CD14-positive monocyte (primary cell): Measurements from ENCODE around the gene ATAD2B. TPM values are rescaled to one million over a fixed set of nuclear protein-coding genes. Genes with fewer than 3 reads are reported as not detected.

Source experiments
- DNase-seq, 3 donors: peaks; one replicate each; pipeline ENCODE4 v3.0.0-alpha.2; 2011 to 2022
- H2AFZ ChIP-seq: 2 replicates; pipeline ENCODE4 v1.6.0; 2012; ENCODE audit warnings: mild to moderate bottlenecking, low read depth, low read length, inconsistent platforms; ENCODE audit not compliant: insufficient read depth, poor library complexity, severe bottlenecking
- H3K27ac ChIP-seq, 2 donors: 1 replicate in 1 of 2; 2 replicates in 1 of 2; pipeline ENCODE4 v1.5.1; 2012 to 2013; ENCODE audit warnings: low read length in 2 of 2, control low read depth in 1 of 2, inconsistent platforms in 1 of 2, low read depth in 1 of 2, mild to moderate bottlenecking in 1 of 2
- H3K27me3 ChIP-seq, 2 donors: one replicate each; pipeline versions ENCODE4 v1.6.0 to v1.6.1; 2011 to 2013; ENCODE audit warnings: low read length in 2 of 2; ENCODE audit not compliant: control insufficient read depth in 2 of 2, insufficient read depth in 2 of 2
- H3K36me3 ChIP-seq, 2 donors: replicated peaks in 1 of 2; 1 replicate in 1 of 2; 2 replicates in 1 of 2; pipeline versions ENCODE4 v1.5.1 to v1.6.1; 2012 to 2013; ENCODE audit warnings: low read length in 2 of 2, control low read depth in 1 of 2, inconsistent platforms in 1 of 2, mild to moderate bottlenecking in 1 of 2; ENCODE audit not compliant: insufficient read depth in 2 of 2, control insufficient read depth in 1 of 2
- H3K4me1 ChIP-seq, 2 donors: 1 replicate in 1 of 2; 2 replicates in 1 of 2; pipeline versions ENCODE4 v1.5.1 to v1.6.1; 2012 to 2013; ENCODE audit warnings: low read length in 2 of 2, control low read depth in 1 of 2, inconsistent platforms in 1 of 2, mild to moderate bottlenecking in 1 of 2, moderate library complexity in 1 of 2; ENCODE audit not compliant: insufficient read depth in 2 of 2, control insufficient read depth in 1 of 2
- H3K4me2 ChIP-seq: replicated peaks from 2 replicates; pipeline ENCODE3; 2012; ENCODE audit warnings: low read length, moderate library complexity, mild to moderate bottlenecking; ENCODE audit not compliant: poor library complexity, severe bottlenecking; ENCODE audit errors: extremely low read depth
- H3K4me3 ChIP-seq, 3 experiments: fragments of 200-600 bp in 1 of 3; sonication (generic) in 1 of 3; replicated peaks in 1 of 3; 1 replicate in 2 of 3; 2 replicates in 1 of 3; pipeline ENCODE4 v1.5.1; 2011 to 2013; ENCODE audit warnings: low read length in 3 of 3, mild to moderate bottlenecking in 3 of 3, control low read depth in 2 of 3, low read depth in 2 of 3, inconsistent platforms in 1 of 3, moderate library complexity in 1 of 3
- H3K79me2 ChIP-seq: 2 replicates; pipeline ENCODE4 v1.6.0; 2012; ENCODE audit warnings: mild to moderate bottlenecking, control low read depth, inconsistent platforms, low read length, moderate library complexity; ENCODE audit not compliant: insufficient read depth
- H3K9ac ChIP-seq: 2 replicates; pipeline ENCODE4 v1.6.0; 2017; ENCODE audit warnings: low read length, mild to moderate bottlenecking; ENCODE audit not compliant: insufficient read depth, poor library complexity, severe bottlenecking
- H3K9me3 ChIP-seq, 2 donors: replicated peaks in 1 of 2; 1 replicate in 1 of 2; 2 replicates in 1 of 2; pipeline versions ENCODE4 v1.5.1 to v1.6.1; 2012 to 2013; ENCODE audit warnings: low read length in 2 of 2, control low read depth in 1 of 2; ENCODE audit not compliant: control insufficient read depth in 1 of 2, insufficient read depth in 1 of 2
- H4K20me1 ChIP-seq: 2 replicates; pipeline ENCODE4 v1.6.0; 2012; ENCODE audit warnings: mild to moderate bottlenecking, low read length, control low read depth, moderate library complexity; ENCODE audit not compliant: insufficient read depth
- H3K27ac Mint-ChIP-seq, 7 donors: one replicate each; pipeline ENCODE4 v1.8.0; 2020; ENCODE audit warnings: mild to moderate bottlenecking in 7 of 7, mixed read lengths in 7 of 7, moderate library complexity in 6 of 7, inconsistent platforms in 2 of 7
- H3K27me3 Mint-ChIP-seq, 3 donors: one replicate each; pipeline ENCODE4 v1.8.0; 2021 to 2022; ENCODE audit warnings: low read depth in 3 of 3, mild to moderate bottlenecking in 3 of 3, mixed read lengths in 3 of 3, moderate library complexity in 3 of 3, inconsistent platforms in 1 of 3
- H3K36me3 Mint-ChIP-seq, 2 donors: one replicate each; pipeline ENCODE4 v1.8.0; 2020; ENCODE audit warnings: mixed read lengths in 2 of 2, inconsistent platforms in 1 of 2, mild to moderate bottlenecking in 1 of 2
- H3K4me1 Mint-ChIP-seq: one replicate; pipeline ENCODE4 v1.8.0; 2020; ENCODE audit warnings: mild to moderate bottlenecking, mixed read lengths
- H3K4me3 Mint-ChIP-seq, 2 donors: one replicate each; pipeline ENCODE4 v1.8.0; 2020; ENCODE audit warnings: mild to moderate bottlenecking in 2 of 2, mixed read lengths in 2 of 2, moderate library complexity in 1 of 2
- H3K9me3 Mint-ChIP-seq, 7 donors: one replicate each; pipeline ENCODE4 v1.8.0; 2020 to 2022; ENCODE audit warnings: mixed read lengths in 7 of 7, mild to moderate bottlenecking in 6 of 7, moderate library complexity in 6 of 7, inconsistent platforms in 2 of 7
- WGBS: methylation state at CpG from one replicate; pipeline ENCODE4 v1.1.5; 2013; ENCODE audit warnings: missing lambda C conversion rate; ENCODE audit not compliant: insufficient coverage; 5-methylcytosine and 5-hydroxymethylcytosine counted together
- intact Hi-C, 2 donors: fragments of 100-400 bp; cut with micrococcal nuclease; formaldehyde crosslinking; loops; one replicate each; pipeline versions ENCODE4 v1.15.0 to v1.15.1; 2023
- polyA plus RNA-seq, 3 donors: library from polyadenylated mRNA; depleted of rRNA in 1 of 3; unstranded in 2 of 3; stranded (reverse) in 1 of 3; fragments of 300-500 nt in 2 of 3; fragments of >200 nt in 1 of 3; fragmentation: Illumina TruSeq in 2 of 3; gene quantifications; 1 replicate in 2 of 3; 2 replicates in 1 of 3; pipeline ENCODE4 v1.2.3, GENCODE V29; 2012 to 2021
- TF ChIP-seq, protein P1 (sequence below): fragments of 200-600 bp; IDR thresholded peaks from one replicate; pipeline ENCODE4 v1.8.0; 2022; ENCODE audit warnings: antibody characterized with exemption, mild to moderate bottlenecking

ATAD2B gene
- polyA plus RNA-seq, 3 donors: 4.9 to 12.1 (median 7.2) TPM

DNA sequence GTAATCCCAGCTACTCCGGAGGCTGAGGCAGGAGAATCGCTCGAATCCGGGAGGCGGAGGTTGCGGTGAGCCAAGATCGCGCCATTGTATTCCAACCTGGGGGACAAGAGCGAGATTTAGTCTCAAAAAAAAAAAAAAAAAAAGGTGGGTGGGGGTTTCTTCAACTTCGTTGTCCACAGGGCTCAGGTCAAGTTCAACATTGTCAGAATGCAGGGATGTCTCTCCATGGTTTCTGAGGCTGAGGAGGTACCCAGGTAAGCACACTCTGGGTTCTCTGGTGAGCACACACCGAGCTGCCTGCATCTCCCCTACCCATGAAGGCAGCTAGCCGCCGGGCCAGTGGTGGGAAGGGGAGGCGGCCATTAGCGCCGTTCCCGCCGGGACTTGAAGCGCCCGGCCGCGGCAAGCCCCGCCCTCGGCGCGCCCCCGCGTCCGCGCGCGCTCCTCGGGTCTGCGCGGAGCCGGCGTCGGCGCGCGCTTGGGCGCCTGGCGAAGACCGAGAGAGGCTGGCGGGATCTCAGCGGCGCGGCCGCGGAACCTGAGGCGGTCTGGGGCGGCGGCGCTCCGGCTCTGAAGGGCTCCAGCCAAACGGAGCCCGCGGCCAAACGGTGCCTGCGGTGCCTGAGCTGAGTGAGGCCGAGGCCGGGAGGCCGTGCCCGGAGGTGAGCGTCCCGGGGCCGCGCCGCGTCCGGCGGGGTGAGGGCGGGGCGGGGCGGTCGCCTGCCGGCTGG is 13.2 kb upstream of the ATAD2B start, which contains the start of gene UBXN2A:
UBXN2A (plus strand) TSS at position 477 of the 731 bp plus-strand sequence. CDS start 17,852 bp downstream, outside the sequence.
- Histone ChIP-seq H3K4me1 (peaks cover 22 to 28% of the 10 kb centered on the region in 2 donors), H3K4me3 (peak within 1 kb of the TSS; percentile 88 to 95 (median 91)), H3K9me3 (no peaks in the 10 kb centered on the region), H3K27me3 (no peaks in the 10 kb centered on the region), H3K79me2 (peaks cover 38% of the 10 kb centered on the region), H3K36me3 (no peaks in the 10 kb centered on the region), H3K27ac (peak within 1 kb of the TSS; percentile 31 to 78), H2AFZ (peak within 1 kb of the TSS; percentile 90), H3K9ac (peak within 1 kb of the TSS; percentile 85), H3K4me2 (peak within 1 kb of the TSS; percentile 92), H4K20me1 (no peaks in the 10 kb centered on the region)
- peak within 1 kb of the TSS; percentile 83 to 95 (median 90) for H3K27ac Mint-ChIP-seq
- peak; percentile 66 to 78 (median 75) for DNase-seq
- H3K36me3 Mint-ChIP-seq: peaks cover 4 to 5% of the 10 kb centered on the region in 2 donors
- H3K4me3 Mint-ChIP-seq: peak within 1 kb of the TSS; percentile 97 to 98
- H3K9me3 Mint-ChIP-seq: no peaks in the 10 kb centered on the region
- TF ChIP-seq, protein P1, sequence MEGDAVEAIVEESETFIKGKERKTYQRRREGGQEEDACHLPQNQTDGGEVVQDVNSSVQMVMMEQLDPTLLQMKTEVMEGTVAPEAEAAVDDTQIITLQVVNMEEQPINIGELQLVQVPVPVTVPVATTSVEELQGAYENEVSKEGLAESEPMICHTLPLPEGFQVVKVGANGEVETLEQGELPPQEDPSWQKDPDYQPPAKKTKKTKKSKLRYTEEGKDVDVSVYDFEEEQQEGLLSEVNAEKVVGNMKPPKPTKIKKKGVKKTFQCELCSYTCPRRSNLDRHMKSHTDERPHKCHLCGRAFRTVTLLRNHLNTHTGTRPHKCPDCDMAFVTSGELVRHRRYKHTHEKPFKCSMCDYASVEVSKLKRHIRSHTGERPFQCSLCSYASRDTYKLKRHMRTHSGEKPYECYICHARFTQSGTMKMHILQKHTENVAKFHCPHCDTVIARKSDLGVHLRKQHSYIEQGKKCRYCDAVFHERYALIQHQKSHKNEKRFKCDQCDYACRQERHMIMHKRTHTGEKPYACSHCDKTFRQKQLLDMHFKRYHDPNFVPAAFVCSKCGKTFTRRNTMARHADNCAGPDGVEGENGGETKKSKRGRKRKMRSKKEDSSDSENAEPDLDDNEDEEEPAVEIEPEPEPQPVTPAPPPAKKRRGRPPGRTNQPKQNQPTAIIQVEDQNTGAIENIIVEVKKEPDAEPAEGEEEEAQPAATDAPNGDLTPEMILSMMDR: no peak
- WGBS: under 1% methylated on average over 70 of the region's 77 CpGs
- intact Hi-C loops: loop anchor here (5.0 to 10.0 kb wide), 2 partner anchors 48 to 105 kb away; partner anchors contain the start of genes FKBP1B (in 1 of the 2) and WDCP (in 1 of the 2)
- H3K4me1 Mint-ChIP-seq: peaks cover 26% of the 10 kb centered on the region
- H3K27me3 Mint-ChIP-seq: peaks cover 0 to 2% (median 0%) of the 10 kb centered on the region in 3 donors

DNA sequence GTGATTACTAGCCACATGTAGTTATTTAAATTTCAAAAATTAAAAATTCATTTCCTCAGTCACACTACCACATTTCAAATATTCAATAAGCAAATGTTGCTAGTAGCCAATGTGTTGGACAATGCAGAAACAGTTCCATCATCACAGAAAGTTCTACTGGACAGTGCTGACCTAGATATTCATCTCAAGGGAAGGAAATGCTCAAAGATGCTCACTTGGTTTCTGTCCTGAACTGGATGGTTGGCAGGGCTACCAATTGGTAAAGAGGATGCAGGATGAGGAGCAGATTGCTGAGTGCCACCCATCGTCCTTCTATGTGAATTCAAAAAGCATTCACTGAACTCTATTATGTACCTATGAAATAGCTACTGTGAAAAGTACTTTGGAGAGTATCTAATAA is 7.3 kb upstream of the ATAD2B start:
- Histone ChIP-seq H3K79me2 (peaks cover 6% of the 10 kb centered on the region), H3K4me2 (no peak overlapping the region), H2AFZ (no peak overlapping the region), H3K4me1 (peaks cover 9 to 10% of the 10 kb centered on the region in 2 donors), H3K9me3 (no peaks in the 10 kb centered on the region), H3K4me3 (no peak overlapping the region), H3K9ac (no peak overlapping the region), H4K20me1 (no peaks in the 10 kb centered on the region), H3K36me3 (peaks cover 0 to 9% of the 10 kb centered on the region in 2 donors), H3K27me3 (no peaks in the 10 kb centered on the region), H3K27ac (no peak overlapping the region)
- WGBS: no CpG with 5 or more reads among the region's 1 CpG
- H3K27me3 Mint-ChIP-seq: peaks cover 0 to 2% (median 0%) of the 10 kb centered on the region in 3 donors
- no peak overlapping the region for H3K4me3 Mint-ChIP-seq
- peaks cover 9 to 18% of the 10 kb centered on the region in 2 donors for H3K36me3 Mint-ChIP-seq
- H3K27ac Mint-ChIP-seq: no peak overlapping the region
- H3K9me3 Mint-ChIP-seq: no peaks in the 10 kb centered on the region
- peaks cover 11% of the 10 kb centered on the region for H3K4me1 Mint-ChIP-seq
- TF ChIP-seq, protein P1: no peak
- intact Hi-C loops: no loop called here
- no peak for DNase-seq
